COLO829 (cell line): ENCODE measurements around the gene USP17L26.
"Not testable (repeated sequence)": the region's sequence is repeated elsewhere in the genome, so short reads cannot be mapped to it uniquely, and the experiment has no call there.

Experiments used
- DNase-seq: peaks from one replicate; pipeline ENCODE4 v3.0.0; 2012; ENCODE audit warnings: low spot score

The USP17L26 gene

GRCh38 chr4:9334358-9334757, at the start of gene USP17L26:
USP17L26 (plus strand) TSS chr4:9334658; CDS start chr4:9334658, 0 bp downstream.
- DNase-seq, result not testable (repeated sequence)

GRCh38 chr4:9324191-9324590, 10.3 kb upstream of the USP17L26 start:
- not testable (repeated sequence) for DNase-seq

- not testable (repeated sequence) for DNase-seq
Measured at GRCh38 chr4:9324865-9325264, 9.6 kb upstream of the USP17L26 start, which contains the start of gene USP17L24. USP17L24 (plus strand) TSS chr4:9325165; CDS start chr4:9325165, 0 bp downstream.

- not testable (repeated sequence) for DNase-seq
Measured at GRCh38 chr4:9329611-9330010, 4.8 kb upstream of the USP17L26 start, which contains the start of gene USP17L25. USP17L25 (plus strand) TSS chr4:9329911; CDS start chr4:9329911, 0 bp downstream.

GRCh38 chr4:9339103-9339502, 4.6 kb downstream of the USP17L26 start, which contains the start of gene USP17L5:
USP17L5 (plus strand) TSS chr4:9339403; CDS start chr4:9339403, 0 bp downstream.
- not testable (repeated sequence) for DNase-seq

- DNase-seq, result not testable (repeated sequence)
Measured at GRCh38 chr4:9343848-9344247, 9.4 kb downstream of the USP17L26 start, which contains the start of gene USP17L27. USP17L27 (plus strand) TSS chr4:9344148; CDS start chr4:9344148, 0 bp downstream.

GRCh38 chr4:9348593-9348992, 14.1 kb downstream of the USP17L26 start, which contains the start of gene USP17L28:
USP17L28 (plus strand) TSS chr4:9348893; CDS start chr4:9348893, 0 bp downstream.
- DNase-seq, result not testable (repeated sequence)

GRCh38 chr4:9350866-9351265, 16.4 kb downstream of the USP17L26 start:
- DNase-seq, result not testable (repeated sequence)

- not testable (repeated sequence) for DNase-seq
Measured at GRCh38 chr4:9353338-9353737, 18.9 kb downstream of the USP17L26 start, which contains the start of gene USP17L29. USP17L29 (plus strand) TSS chr4:9353638; CDS start chr4:9353638, 0 bp downstream.

GRCh38 chr4:9362829-9363228, 28.4 kb downstream of the USP17L26 start, which contains the start of gene USP17L30:
USP17L30 (plus strand) TSS chr4:9363129; CDS start chr4:9363129, 0 bp downstream.
- DNase-seq, result not testable (repeated sequence)

- DNase-seq, result not testable (repeated sequence)
Measured at GRCh38 chr4:9379881-9380280, 45.4 kb downstream of the USP17L26 start.

- not testable (repeated sequence) for DNase-seq
Measured at GRCh38 chr4:9381012-9381534, 46.6 kb downstream of the USP17L26 start.

- no peak for DNase-seq
Measured at GRCh38 chr4:9384126-9384525, 49.7 kb downstream of the USP17L26 start.
